K562 (cell line): ENCODE measurements around the gene P2RY10. TPM values are rescaled to one million over a fixed set of nuclear protein-coding genes. Genes with fewer than 3 reads are reported as not detected.

Source experiments
- ATAC-seq: fragments of 200-7000 bp; cut with Tn5 transposase; 3 replicates; pipeline ENCODE4 v1.9.1; 2020; ENCODE audit warnings: moderate library complexity
- BruUV-seq: library from RNA; stranded (reverse); fragments of 400-500 nt; replicated peaks from 2 replicates; lab custom pipeline; 2021; lab: Mats Ljungman, UMichigan
- CTCF ChIA-PET: fragments of 300-600 bp; formaldehyde crosslinking; extraction: SDS; loops from one replicate; lab custom pipeline; 2021; ENCODE audit warnings: low intra/inter-chr PET ratio; lab: Yijun Ruan, JAX
- POLR2A ChIA-PET: fragments of 300-600, 350-650 bp; sonication (Branson Sonifier 250); formaldehyde crosslinking; extraction: SDS; loops from one replicate; lab custom pipeline; 2021; ENCODE audit warnings: antibody characterized with exemption, inconsistent platforms; lab: Yijun Ruan, JAX
- DNase-seq, 4 experiments: peaks; one replicate each; pipeline versions ENCODE4 v3.0.0 to v3.0.0-alpha.2; 2011 to 2018; ENCODE audit warnings: low spot score in 3 of 4, mixed read lengths in 3 of 4; ENCODE audit errors: extremely low read depth in 1 of 4
- FAIRE-seq: peaks from 2 replicates; lab custom pipeline; 2011; peaks lifted over from hg19 to GRCh38; lab: Jason Lieb, UNC
- H2AFZ ChIP-seq: 2 replicates; pipeline ENCODE4 v1.6.0; 2011; ENCODE audit warnings: low read depth, low read length, control low read depth, inconsistent platforms
- H3K27ac ChIP-seq: fragments of 200-600 bp; 3 replicates; pipeline ENCODE4 v1.8.0; 2011; ENCODE audit warnings: low read depth, mild to moderate bottlenecking, control low read depth, inconsistent platforms, low read length, moderate library complexity, mixed read lengths; ENCODE audit errors: extremely low read depth
- H3K27me3 ChIP-seq, 2 experiments: fragments of 300-600 bp in 1 of 2; 2 replicates in 1 of 2; 3 replicates in 1 of 2; pipeline versions ENCODE4 v1.6.0 to v1.8.0; 2011; ENCODE audit warnings: inconsistent platforms in 2 of 2, low read length in 2 of 2, mild to moderate bottlenecking in 1 of 2, mixed read lengths in 1 of 2, moderate library complexity in 1 of 2; ENCODE audit not compliant: control insufficient read depth in 2 of 2, insufficient read depth in 2 of 2
- H3K36me3 ChIP-seq: fragments of 300-600 bp; 3 replicates; pipeline ENCODE4 v1.8.0; 2011; ENCODE audit warnings: mild to moderate bottlenecking, low read length, inconsistent platforms; ENCODE audit not compliant: control insufficient read depth, insufficient read depth
- H3K4me1 ChIP-seq, 2 experiments: fragments of 200-600 bp in 1 of 2; replicated peaks in 1 of 2; 2 replicates in 1 of 2; 3 replicates in 1 of 2; pipeline versions ENCODE4 v1.5.1 to v1.8.0; 2011; ENCODE audit warnings: inconsistent platforms in 2 of 2, low read length in 2 of 2, mild to moderate bottlenecking in 1 of 2, mixed read lengths in 1 of 2, moderate library complexity in 1 of 2; ENCODE audit not compliant: control insufficient read depth in 2 of 2, insufficient read depth in 2 of 2
- H3K4me2 ChIP-seq: 2 replicates; pipeline ENCODE4 v1.6.1; 2011; ENCODE audit warnings: low read length, control low read depth, inconsistent platforms, mixed read lengths; ENCODE audit not compliant: insufficient read depth
- H3K4me3 ChIP-seq: fragments of 200-600 bp; sonication (generic), shearing (Covaris generic); 2 replicates; pipeline ENCODE4 v1.5.1; 2016; ENCODE audit warnings: control low read depth, inconsistent platforms
- H3K79me2 ChIP-seq: fragments of 200-600 bp; 3 replicates; pipeline ENCODE4 v1.8.0; 2011; ENCODE audit warnings: low read length, inconsistent platforms; ENCODE audit not compliant: control insufficient read depth, insufficient read depth
- H3K9ac ChIP-seq, 2 experiments: 2 replicates each; pipeline versions ENCODE4 v1.6.0 to v1.6.1; 2011; ENCODE audit warnings: low read depth in 2 of 2, low read length in 2 of 2, control low read depth in 1 of 2, inconsistent platforms in 1 of 2, mild to moderate bottlenecking in 1 of 2, mixed read lengths in 1 of 2; ENCODE audit not compliant: insufficient read depth in 1 of 2
- H3K9me1 ChIP-seq: one replicate; pipeline ENCODE4 v1.6.0; 2011; ENCODE audit warnings: inconsistent platforms, mild to moderate bottlenecking, low read length, moderate library complexity; ENCODE audit not compliant: control insufficient read depth, insufficient read depth
- H3K9me3 ChIP-seq: replicated peaks from 2 replicates; pipeline ENCODE4 v1.5.1; 2011; ENCODE audit warnings: low read depth, low read length, inconsistent platforms; ENCODE audit not compliant: control insufficient read depth, insufficient read depth
- H4K20me1 ChIP-seq: replicated peaks from 2 replicates; pipeline ENCODE4 v1.6.1; 2011; ENCODE audit warnings: low read length, inconsistent platforms, mixed read lengths; ENCODE audit not compliant: control insufficient read depth, insufficient read depth
- ATF1 ChIP-seq, 2 experiments: fragments of 450-650 bp in 1 of 2; IDR thresholded peaks; 2 replicates each; pipeline ENCODE4 v1.6.1; 2016; ENCODE audit warnings: missing compliant biosample characterization in 1 of 2, missing genetic modification characterization in 1 of 2
- MYNN ChIP-seq, 2 experiments: sonication (generic); formaldehyde crosslinking in 1 of 2; IDR thresholded peaks; 2 replicates each; pipeline versions ENCODE4 v1.5.0 to v1.6.1; 2016 to 2020; ENCODE audit warnings: antibody characterized with exemption in 1 of 2, missing genetic modification reagents in 1 of 2
- ZNF318 ChIP-seq, 2 experiments: fragments of 450-650 bp; IDR thresholded peaks; 2 replicates each; pipeline ENCODE4 v1.6.1; 2016; ENCODE audit warnings: mild to moderate bottlenecking in 2 of 2, borderline replicate concordance in 1 of 2, low read depth in 1 of 2, moderate library complexity in 1 of 2
- ZNF655 ChIP-seq: fragments of 250-450 bp; sonication (Bioruptor Pico); IDR thresholded peaks from 2 replicates; pipeline ENCODE4 v1.5.0; 2021
- ZNF668 ChIP-seq: fragments of 250-450 bp; sonication (Bioruptor Pico); IDR thresholded peaks from 2 replicates; pipeline ENCODE4 v1.8.0; 2022; ENCODE audit warnings: mild to moderate bottlenecking, inconsistent platforms
- ZNF717 ChIP-seq: fragments of 250-450 bp; sonication (Bioruptor Pico); IDR thresholded peaks from 2 replicates; pipeline ENCODE4 v1.5.0; 2021
- WGBS: fragments of 100-300 bp; shearing (Covaris generic); methylation state at CpG from one replicate; pipeline ENCODE4 v1.1.6; 2016; ENCODE audit warnings: low coverage, mixed read lengths; ENCODE audit not compliant: insufficient coverage; ENCODE audit errors: missing lambda C conversion rate; 5-methylcytosine and 5-hydroxymethylcytosine counted together
- in situ Hi-C: fragments of 300-500 bp; cut with MboI; formaldehyde crosslinking; loops from 4 replicates; pipeline ENCODE4 v1.15.0; 2018; ENCODE audit warnings: inconsistent platforms, mixed read lengths
- intact Hi-C: fragments of 100-400 bp; cut with micrococcal nuclease; formaldehyde crosslinking; loops from 2 replicates; pipeline ENCODE4 v1.14.2; 2022
- polyA plus RNA-seq, 8 experiments: library from polyadenylated mRNA; depleted of rRNA in 4 of 8; stranded (reverse) in 5 of 8; unstranded in 3 of 8; fragments of >200 nt; fragmentation: Nextera tagmentation in 2 of 8; fragmentation: Illumina TruSeq in 1 of 8; extraction: Ambion mirVana in 2 of 8; extraction: Trizol in 1 of 8; gene quantifications; 2 replicates each; pipeline versions ENCODE4 v1.2.1 to v1.2.3, GENCODE V29; 2011 to 2014; ENCODE audit warnings: inconsistent platforms in 1 of 8, missing spikeins in 1 of 8
- total RNA-seq, 7 experiments: library from RNA; depleted of rRNA in 6 of 7; stranded (reverse); fragments of >200 nt in 6 of 7; fragmentation: Illumina TruSeq in 2 of 7; extraction: Trizol in 2 of 7; gene quantifications; 2 replicates each; pipeline versions ENCODE4 v1.2.1 to v1.2.3, GENCODE V29; 2011 to 2021; ENCODE audit warnings: low replicate concordance in 1 of 7
- TF ChIP-seq, protein P1 (sequence below): fragments of 250-450 bp; sonication (Bioruptor Pico); IDR thresholded peaks from 2 replicates; pipeline ENCODE4 v1.8.0; 2022; ENCODE audit warnings: inconsistent platforms
- TF ChIP-seq, protein P2 (sequence below): fragments of 450-650 bp; IDR thresholded peaks from 2 replicates; pipeline ENCODE4 v1.6.1; 2017; ENCODE audit warnings: mild to moderate bottlenecking, moderate library complexity

The P2RY10 gene
- total and polyA plus RNA-seq, 9 of the 15 experiments (the other 6 are each of a cell fraction or from before 2014, with no cell fraction given), result 0.13 TPM; not detected in 8

GRCh38 chrX:78979789-78980464 is 34.7 kb downstream of the P2RY10 start:
- in situ Hi-C loops, result no loop called here
- no peaks in the 10 kb centered on the region for H3K36me3 ChIP-seq
- no peaks in the 10 kb centered on the region for H3K27me3 ChIP-seq
- no peak for DNase-seq
- H3K4me1 ChIP-seq, result no peaks in the 10 kb centered on the region
- no peak for FAIRE-seq
- 0% methylated on average over 1 of the region's 4 CpGs for WGBS
- ATAC-seq, result no peak
- intact Hi-C loops, result no loop called here
- no peak overlapping the region for H3K4me2 ChIP-seq
- H3K27ac ChIP-seq, result no peak overlapping the region
- BruUV-seq, result no TSS peak
- no peaks in the 10 kb centered on the region for H4K20me1 ChIP-seq
- H3K9me3 ChIP-seq, result no peaks in the 10 kb centered on the region
- H3K79me2 ChIP-seq, result no peaks in the 10 kb centered on the region
- H3K9ac ChIP-seq, result no peak overlapping the region
- ChIA-PET POLR2A (no interaction called here), CTCF (no interaction called here)
- H3K9me1 ChIP-seq, result no peaks in the 10 kb centered on the region
- no peak overlapping the region for H2AFZ ChIP-seq
- H3K4me3 ChIP-seq, result no peak overlapping the region
- TF ChIP-seq MYNN (IDR thresholded peaks at IDR 0.05), result no peak
- TF ChIP-seq MYNN (CRISPR knock-in tag; IDR thresholded peaks at IDR 0.05), result no peak
- no peak for TF ChIP-seq ZNF668 (CRISPR knock-in tag)
- no peak for TF ChIP-seq ZNF318 (IDR thresholded peaks at IDR 0.05; ENCODE audit: borderline replicate concordance in 1 of 2, low read depth in 1 of 2)
- TF ChIP-seq ZNF717 (CRISPR knock-in tag), result no peak
- TF ChIP-seq, protein P1, sequence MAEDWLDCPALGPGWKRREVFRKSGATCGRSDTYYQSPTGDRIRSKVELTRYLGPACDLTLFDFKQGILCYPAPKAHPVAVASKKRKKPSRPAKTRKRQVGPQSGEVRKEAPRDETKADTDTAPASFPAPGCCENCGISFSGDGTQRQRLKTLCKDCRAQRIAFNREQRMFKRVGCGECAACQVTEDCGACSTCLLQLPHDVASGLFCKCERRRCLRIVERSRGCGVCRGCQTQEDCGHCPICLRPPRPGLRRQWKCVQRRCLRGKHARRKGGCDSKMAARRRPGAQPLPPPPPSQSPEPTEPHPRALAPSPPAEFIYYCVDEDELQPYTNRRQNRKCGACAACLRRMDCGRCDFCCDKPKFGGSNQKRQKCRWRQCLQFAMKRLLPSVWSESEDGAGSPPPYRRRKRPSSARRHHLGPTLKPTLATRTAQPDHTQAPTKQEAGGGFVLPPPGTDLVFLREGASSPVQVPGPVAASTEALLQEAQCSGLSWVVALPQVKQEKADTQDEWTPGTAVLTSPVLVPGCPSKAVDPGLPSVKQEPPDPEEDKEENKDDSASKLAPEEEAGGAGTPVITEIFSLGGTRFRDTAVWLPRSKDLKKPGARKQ, result no peak
- TF ChIP-seq ZNF655, result no peak
- TF ChIP-seq, protein P2, sequence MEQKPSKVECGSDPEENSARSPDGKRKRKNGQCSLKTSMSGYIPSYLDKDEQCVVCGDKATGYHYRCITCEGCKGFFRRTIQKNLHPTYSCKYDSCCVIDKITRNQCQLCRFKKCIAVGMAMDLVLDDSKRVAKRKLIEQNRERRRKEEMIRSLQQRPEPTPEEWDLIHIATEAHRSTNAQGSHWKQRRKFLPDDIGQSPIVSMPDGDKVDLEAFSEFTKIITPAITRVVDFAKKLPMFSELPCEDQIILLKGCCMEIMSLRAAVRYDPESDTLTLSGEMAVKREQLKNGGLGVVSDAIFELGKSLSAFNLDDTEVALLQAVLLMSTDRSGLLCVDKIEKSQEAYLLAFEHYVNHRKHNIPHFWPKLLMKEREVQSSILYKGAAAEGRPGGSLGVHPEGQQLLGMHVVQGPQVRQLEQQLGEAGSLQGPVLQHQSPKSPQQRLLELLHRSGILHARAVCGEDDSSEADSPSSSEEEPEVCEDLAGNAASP, result no peak
- no peak for TF ChIP-seq ATF1 (CRISPR knock-in tag; IDR thresholded peaks at IDR 0.05)
- no peak for TF ChIP-seq ATF1 (tag; IDR thresholded peaks at IDR 0.05)
